Omental fat pad (tissue), 4 donors: ENCODE results near the gene LRRC34. TPM values are rescaled to one million over a fixed set of nuclear protein-coding genes. Genes with fewer than 3 reads are reported as not detected.

Experiments used
- ATAC-seq: fragments of 150-250 bp; one replicate; pipeline ENCODE4 v1.9.1; 2016; ENCODE audit warnings: mild to moderate bottlenecking, moderate library complexity; ENCODE audit not compliant: low FRiP score
- DNase-seq: peaks from one replicate; pipeline ENCODE4 v3.0.0-alpha.2; 2019; ENCODE audit warnings: low spot score
- total RNA-seq, 4 donors: library from RNA; depleted of rRNA; stranded (reverse); fragments of >200 nt; gene quantifications; one replicate each; pipeline ENCODE4 v1.1.0, GENCODE V29; 2016
- TF ChIP-seq, protein P1 (sequence below), 3 donors: fragments of 450-650 bp; IDR thresholded peaks; one replicate each; pipeline ENCODE4 v1.5.1; 2016 to 2017; ENCODE audit warnings: antibody characterized with exemption in 3 of 3, mild to moderate bottlenecking in 3 of 3, moderate library complexity in 2 of 3

Gene LRRC34
- 10 to 100 TPM in 1 of 4 donors, 1 to 10 TPM in 3; 1.9 to 14.8 (median 2.7) TPM for total RNA-seq

DNA sequence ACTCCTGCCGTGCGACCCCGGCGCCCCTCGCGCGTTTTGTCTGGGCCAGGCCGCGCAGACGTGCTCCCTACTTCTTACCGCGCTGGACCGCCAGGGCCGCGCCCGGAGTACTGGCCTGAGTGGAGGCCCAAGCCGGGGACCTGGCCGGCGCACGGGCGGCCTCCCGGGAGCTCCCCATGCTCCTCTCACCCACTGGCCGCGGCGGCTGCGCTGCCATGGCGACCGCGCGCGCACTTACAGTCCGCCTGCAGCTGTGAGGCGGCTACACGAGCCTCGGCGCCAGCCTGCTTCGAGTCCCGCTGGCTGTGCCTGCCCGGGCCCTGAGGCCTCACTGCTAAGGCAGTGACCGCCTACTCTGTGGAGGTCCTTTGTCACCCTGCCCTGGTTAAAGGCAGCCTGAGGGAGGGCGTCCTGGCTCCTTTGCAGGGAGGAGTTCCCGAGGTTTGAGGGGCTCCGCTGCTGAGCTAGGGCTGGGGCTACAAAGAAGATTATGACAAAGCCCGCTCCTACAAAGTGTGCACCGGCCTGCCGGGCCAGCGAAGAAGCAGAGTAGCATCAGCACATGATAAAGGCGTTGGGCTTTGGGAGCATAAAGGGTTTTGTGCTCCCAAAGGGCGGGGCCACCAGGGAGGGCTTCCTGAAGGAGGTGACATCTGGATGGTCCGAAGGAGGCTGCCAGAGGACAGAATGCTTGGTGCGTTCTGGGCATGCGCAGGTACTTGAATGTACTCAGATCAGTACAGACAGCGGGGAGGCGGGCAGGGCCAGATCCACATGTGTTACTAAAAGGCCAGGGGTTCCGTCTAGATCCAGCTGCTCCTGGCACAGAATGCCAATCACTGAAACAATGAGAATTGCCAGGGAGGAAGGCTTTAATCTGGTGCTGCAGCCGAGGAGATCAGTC lies at the start of gene LRRC34, which contains the start of gene LRRIQ4:
Gene LRRC34, minus strand, starts transcription at position 573 of the 904 bp plus-strand sequence. Its CDS starts 356 bp downstream, at position 217.
Gene LRRIQ4, plus strand, starts transcription at position 539 of the 904 bp plus-strand sequence. CDS start 9,052 bp downstream, outside the sequence.
- DNase-seq (no peak), ATAC-seq (peak; percentile 88)
- TF ChIP-seq, protein P1, sequence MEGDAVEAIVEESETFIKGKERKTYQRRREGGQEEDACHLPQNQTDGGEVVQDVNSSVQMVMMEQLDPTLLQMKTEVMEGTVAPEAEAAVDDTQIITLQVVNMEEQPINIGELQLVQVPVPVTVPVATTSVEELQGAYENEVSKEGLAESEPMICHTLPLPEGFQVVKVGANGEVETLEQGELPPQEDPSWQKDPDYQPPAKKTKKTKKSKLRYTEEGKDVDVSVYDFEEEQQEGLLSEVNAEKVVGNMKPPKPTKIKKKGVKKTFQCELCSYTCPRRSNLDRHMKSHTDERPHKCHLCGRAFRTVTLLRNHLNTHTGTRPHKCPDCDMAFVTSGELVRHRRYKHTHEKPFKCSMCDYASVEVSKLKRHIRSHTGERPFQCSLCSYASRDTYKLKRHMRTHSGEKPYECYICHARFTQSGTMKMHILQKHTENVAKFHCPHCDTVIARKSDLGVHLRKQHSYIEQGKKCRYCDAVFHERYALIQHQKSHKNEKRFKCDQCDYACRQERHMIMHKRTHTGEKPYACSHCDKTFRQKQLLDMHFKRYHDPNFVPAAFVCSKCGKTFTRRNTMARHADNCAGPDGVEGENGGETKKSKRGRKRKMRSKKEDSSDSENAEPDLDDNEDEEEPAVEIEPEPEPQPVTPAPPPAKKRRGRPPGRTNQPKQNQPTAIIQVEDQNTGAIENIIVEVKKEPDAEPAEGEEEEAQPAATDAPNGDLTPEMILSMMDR (IDR thresholded peaks at IDR 0.05) = no peak

- no peak for DNase-seq
- no peak for ATAC-seq
- TF ChIP-seq, protein P1 (IDR thresholded peaks at IDR 0.05) = no peak
These were observed 49.2 kb upstream of the LRRC34 start for GRCh38 chr3:169861871-169862270.

GRCh38 chr3:169857811-169858210 lies 45.1 kb upstream of the LRRC34 start:
- TF ChIP-seq, protein P1 (IDR thresholded peaks at IDR 0.05) = no peak
- ATAC-seq (no peak), DNase-seq (no peak)

DNA sequence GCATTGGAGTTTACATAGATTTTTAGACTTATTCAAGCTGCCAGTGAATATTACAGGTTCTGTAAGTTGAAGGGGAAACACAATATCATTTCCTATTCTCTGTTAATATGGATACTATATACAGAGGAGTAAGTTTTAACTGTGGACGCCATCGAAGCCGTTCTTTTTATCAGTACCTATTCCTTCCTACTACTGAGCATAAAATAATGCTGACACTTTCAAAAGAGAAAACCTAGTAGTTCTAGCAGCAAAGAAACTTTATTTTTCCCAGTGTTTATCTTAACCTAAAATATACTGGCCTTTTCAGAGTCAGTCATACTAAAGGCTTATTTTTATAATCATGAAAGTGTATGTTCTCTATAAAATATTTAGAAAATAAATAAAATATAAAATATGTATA lies 42.8 kb upstream of the LRRC34 start:
- ATAC-seq = no peak
- no peak for DNase-seq
- TF ChIP-seq, protein P1 (IDR thresholded peaks at IDR 0.05) = no peak

DNA sequence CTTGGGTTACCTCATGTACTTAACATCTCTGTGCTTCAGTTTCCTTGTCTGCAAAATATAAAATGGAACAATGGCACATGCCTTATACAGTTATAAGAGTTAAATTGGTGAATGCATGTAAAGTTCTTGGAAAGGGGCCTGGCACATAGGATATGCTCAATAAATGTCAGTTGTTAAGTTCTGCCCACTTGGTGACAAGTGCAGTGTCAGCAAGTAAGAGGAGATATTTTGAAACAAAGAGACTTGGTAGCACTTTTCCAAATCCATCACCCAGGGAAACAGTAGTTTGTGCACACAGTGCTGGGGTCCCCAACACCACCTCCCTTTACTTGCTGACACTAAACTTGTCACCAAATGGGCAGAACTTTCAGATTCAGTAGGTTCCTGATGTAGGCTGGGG lies 37.9 kb upstream of the LRRC34 start:
- ATAC-seq = no peak
- DNase-seq = no peak
- TF ChIP-seq, protein P1 (IDR thresholded peaks at IDR 0.05) = no peak

GRCh38 chr3:169848741-169849140 lies 36.0 kb upstream of the LRRC34 start:
- no peak for DNase-seq
- no peak for ATAC-seq
- TF ChIP-seq, protein P1 (IDR thresholded peaks at IDR 0.05) = no peak

DNA sequence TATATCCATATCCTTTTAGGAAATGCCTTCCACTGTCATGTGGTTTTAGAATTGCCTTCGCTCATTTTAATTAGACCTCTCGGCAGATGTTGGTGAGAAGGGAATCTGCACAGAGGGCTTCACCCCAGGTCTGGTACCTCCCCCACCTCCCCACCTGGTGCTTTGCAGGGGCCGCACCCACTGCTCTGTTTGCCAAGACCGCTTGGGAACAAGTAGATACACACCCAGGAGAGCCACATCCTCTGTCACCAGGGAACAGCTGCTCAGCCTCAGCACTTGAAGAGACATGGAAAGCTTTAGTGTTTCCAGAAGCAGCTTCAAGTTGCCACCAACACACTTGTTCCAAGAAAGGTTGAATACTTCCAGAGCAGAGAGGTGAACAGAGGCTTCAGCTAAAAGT lies 35.2 kb upstream of the LRRC34 start:
- TF ChIP-seq, protein P1 (IDR thresholded peaks at IDR 0.05) = no peak
- no peak for DNase-seq
- no peak for ATAC-seq
